Ishikawa (cell line): ENCODE results near the gene ATP9A.

Source experiments
- CEBPB ChIP-seq: IDR thresholded peaks from 2 replicates; pipeline ENCODE4 v1.6.1; 2012
- EP300 ChIP-seq: IDR thresholded peaks from 2 replicates; pipeline ENCODE4 v1.6.1; 2012; ENCODE audit warnings: borderline replicate concordance
- FOXM1 ChIP-seq: IDR thresholded peaks from 2 replicates; pipeline ENCODE4 v1.6.1; 2012; ENCODE audit warnings: low read depth, borderline replicate concordance

- TF ChIP-seq CEBPB (no peak), FOXM1 (no peak), EP300 (no peak)
Observed at GRCh38 chr20:51710361-51710894, 57.8 kb downstream of the ATP9A start.
